ENCODE measurements around the gene ADCK2. TPM values are rescaled to one million over a fixed set of nuclear protein-coding genes. Genes with fewer than 3 reads are reported as not detected.

ADCK2 gene
- total RNA-seq, 4 donors from 2014 or later = 19.7 to 27.2 (median 23.3) TPM

DNA sequence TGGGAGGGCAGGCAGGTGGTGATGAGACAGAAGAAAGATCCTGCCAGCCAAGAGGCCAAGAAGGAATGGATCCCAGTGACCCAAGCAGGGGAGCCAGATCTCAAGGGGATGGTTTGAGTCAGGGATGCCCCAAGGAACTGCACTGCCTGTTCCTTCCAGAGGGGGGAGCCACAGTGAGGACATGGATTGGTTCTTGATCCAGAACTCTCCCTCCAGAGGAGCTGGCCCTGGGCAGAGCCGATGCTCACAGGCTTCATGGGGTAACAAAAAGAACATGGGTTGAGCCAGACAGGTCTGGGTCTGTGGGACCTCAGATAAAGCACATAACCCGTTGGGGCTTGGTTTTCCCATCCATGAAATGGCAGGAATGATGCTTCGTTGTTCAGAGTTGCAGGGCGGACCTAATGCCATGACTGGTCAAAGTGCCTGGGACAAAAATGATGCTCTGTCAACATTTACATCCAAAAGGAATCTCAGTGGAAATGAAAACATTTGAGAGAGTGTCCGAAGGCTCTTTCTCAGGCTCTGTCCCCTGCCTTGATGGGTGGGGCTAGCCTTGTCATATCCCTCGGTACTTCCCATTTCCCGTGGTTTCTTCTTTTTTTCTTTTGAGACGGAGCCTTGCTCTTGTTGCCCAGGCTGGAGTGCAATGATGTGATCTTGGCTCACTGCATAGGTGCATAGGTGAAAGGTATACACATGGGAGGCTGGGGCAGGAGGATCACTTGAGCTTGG lies 27.4 kb upstream of the ADCK2 start:
- Histone ChIP-seq H3K9me3 (no peaks in the 10 kb centered on the region), H3K27ac (no peak overlapping the region), H3K27me3 (peaks cover 9 to 22% (median 15%) of the 10 kb centered on the region in 3 donors), H3K4me1 (peaks cover 0 to 3% of the 10 kb centered on the region in 2 donors), H3K4me3 (no peak overlapping the region), H3K36me3 (no peaks in the 10 kb centered on the region)
- intact Hi-C loops (cut with DNase I; ENCODE audit: low total_unique reads) (no loop called here), in situ Hi-C loops (cut with MboI; ENCODE audit: low sequenced_read_pairs in 4 of 4) (no loop called here)
- ATAC-seq (no peak), DNase-seq (no peak)
- TF ChIP-seq, protein P1, sequence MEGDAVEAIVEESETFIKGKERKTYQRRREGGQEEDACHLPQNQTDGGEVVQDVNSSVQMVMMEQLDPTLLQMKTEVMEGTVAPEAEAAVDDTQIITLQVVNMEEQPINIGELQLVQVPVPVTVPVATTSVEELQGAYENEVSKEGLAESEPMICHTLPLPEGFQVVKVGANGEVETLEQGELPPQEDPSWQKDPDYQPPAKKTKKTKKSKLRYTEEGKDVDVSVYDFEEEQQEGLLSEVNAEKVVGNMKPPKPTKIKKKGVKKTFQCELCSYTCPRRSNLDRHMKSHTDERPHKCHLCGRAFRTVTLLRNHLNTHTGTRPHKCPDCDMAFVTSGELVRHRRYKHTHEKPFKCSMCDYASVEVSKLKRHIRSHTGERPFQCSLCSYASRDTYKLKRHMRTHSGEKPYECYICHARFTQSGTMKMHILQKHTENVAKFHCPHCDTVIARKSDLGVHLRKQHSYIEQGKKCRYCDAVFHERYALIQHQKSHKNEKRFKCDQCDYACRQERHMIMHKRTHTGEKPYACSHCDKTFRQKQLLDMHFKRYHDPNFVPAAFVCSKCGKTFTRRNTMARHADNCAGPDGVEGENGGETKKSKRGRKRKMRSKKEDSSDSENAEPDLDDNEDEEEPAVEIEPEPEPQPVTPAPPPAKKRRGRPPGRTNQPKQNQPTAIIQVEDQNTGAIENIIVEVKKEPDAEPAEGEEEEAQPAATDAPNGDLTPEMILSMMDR (IDR thresholded peaks at IDR 0.05 in 4 of 5, conservative IDR thresholded peaks at IDR 0.05 in 1 of 5) = no peak
- TF ChIP-seq POLR2A (IDR thresholded peaks at IDR 0.05) = no peak

DNA sequence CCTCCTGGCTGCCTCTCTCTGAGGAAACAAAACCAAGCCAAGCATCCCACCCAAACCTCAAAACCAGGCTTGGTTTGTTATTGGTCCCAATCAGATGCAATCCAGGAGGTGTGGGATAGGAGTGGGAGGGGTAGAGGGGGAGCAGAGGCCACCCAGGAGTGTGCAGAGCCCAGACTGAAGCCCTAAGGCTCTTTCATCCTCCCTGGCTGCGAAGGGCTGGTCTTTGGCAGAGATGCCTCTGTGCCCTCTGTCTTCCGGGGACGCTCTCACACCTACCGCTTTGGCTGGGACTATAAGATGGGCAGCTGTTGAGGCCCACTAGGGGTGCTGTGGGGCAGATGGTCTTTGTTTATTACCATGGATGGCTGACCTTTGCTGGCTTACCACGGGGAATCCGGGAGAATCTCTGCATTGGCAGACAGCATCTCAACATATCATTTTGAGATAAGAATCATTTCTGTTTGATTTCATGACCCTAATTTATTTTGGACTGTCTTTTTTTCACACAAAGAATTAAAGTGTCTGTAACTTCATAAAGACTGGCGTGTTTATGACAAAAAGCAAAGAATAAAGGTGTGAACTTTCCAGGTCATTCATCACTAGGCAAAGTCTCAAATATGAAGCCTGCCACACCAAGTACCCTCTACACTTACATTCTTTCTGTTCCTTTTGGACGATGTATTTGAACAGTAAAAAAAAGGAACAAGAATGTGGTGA lies 25.7 kb upstream of the ADCK2 start:
- peaks cover 0 to 10% (median 6%) of the 10 kb centered on the region in 3 donors for H3K27me3 ChIP-seq
- no peaks in the 10 kb centered on the region for H3K9me3 ChIP-seq
- H3K4me1 ChIP-seq = no peaks in the 10 kb centered on the region
- no peak for TF ChIP-seq POLR2A (IDR thresholded peaks at IDR 0.05)
- TF ChIP-seq, protein P1 (IDR thresholded peaks at IDR 0.05 in 4 of 5, conservative IDR thresholded peaks at IDR 0.05 in 1 of 5) = peak in 2 of 5 experiments; percentile 11 to 47
- ATAC-seq = peak in 1 of 2 donors; percentile 58
- H3K4me3 ChIP-seq = no peak overlapping the region
- no peak for DNase-seq
- intact Hi-C loops (cut with DNase I; ENCODE audit: low total_unique reads) (no loop called here), in situ Hi-C loops (cut with MboI; ENCODE audit: low sequenced_read_pairs in 4 of 4) (no loop called here)
- H3K36me3 ChIP-seq = no peaks in the 10 kb centered on the region
- H3K27ac ChIP-seq = no peak overlapping the region

DNA sequence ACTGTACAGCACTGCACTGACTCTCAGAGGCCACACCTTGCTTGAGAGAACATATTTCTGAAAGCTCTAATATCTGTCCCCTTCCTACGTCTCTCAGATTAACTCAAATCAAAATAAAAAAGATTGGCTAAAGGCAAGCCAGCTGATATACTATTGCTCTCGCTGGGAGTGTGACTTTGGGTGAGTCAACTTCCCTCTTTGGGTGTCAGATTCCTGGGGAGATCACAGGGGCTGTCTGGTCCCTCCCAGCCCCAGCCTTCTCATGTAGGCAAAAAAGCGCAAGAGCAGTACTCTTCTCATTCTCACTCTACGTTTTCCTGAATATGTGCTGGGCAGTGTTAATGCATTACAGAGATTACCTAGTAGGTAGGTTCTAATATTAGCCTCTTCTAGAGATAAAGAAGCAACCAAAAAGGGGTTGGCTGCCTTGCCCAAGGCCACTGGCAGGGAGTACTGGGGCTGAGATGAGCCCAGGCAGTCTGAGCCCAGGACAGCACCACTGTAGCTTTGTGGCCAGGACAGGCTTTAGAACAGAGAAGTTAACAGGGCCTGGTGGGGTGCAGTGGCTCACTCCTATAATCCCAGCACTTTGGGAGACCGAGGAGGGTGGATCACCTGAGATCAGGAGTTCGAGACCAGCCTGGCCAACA lies 23.1 kb upstream of the ADCK2 start:
- Histone ChIP-seq H3K4me3 (no peak overlapping the region), H3K4me1 (peaks cover 7 to 9% of the 10 kb centered on the region in 2 donors), H3K27me3 (no peaks in the 10 kb centered on the region), H3K27ac (no peak overlapping the region), H3K36me3 (no peaks in the 10 kb centered on the region), H3K9me3 (no peaks in the 10 kb centered on the region)
- TF ChIP-seq, protein P1 (IDR thresholded peaks at IDR 0.05 in 4 of 5, conservative IDR thresholded peaks at IDR 0.05 in 1 of 5) = no peak
- TF ChIP-seq POLR2A (IDR thresholded peaks at IDR 0.05) = no peak
- intact Hi-C loops (cut with DNase I; ENCODE audit: low total_unique reads) (loop anchor here (10.0 kb wide), 1 partner anchor 475 kb away; the partner anchor contains the start of gene KDM7A), in situ Hi-C loops (cut with MboI; ENCODE audit: low sequenced_read_pairs in 4 of 4) (loop anchor here in 2 of 4 donors (5.0 to 10.0 kb wide), 2 partner anchors 132 to 135 kb away; no protein-coding TSS in a partner anchor)
- ATAC-seq = no peak
- no peak for DNase-seq

DNA sequence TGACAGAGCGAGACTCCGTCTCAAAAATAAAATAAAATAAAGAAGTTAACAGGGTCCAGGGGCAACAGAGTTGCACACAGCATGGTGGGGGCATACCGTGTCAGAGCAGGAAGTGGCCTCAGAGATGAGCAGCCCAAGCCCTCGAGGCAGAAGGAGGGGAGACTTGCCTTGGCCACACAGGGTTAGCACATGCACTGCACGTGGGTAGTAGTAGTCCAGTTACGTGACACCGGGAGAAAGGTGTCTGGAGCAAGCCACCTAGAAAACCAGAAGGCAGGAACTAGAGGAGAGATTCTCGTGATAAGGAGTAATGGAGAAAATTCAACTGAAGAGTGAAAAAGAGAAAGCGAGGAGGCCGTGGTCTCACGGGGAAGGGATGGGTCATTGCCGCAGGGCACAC lies 22.4 kb upstream of the ADCK2 start:
- H3K36me3 ChIP-seq = no peaks in the 10 kb centered on the region
- no peak for TF ChIP-seq POLR2A (IDR thresholded peaks at IDR 0.05)
- TF ChIP-seq, protein P1 (IDR thresholded peaks at IDR 0.05 in 4 of 5, conservative IDR thresholded peaks at IDR 0.05 in 1 of 5) = no peak
- H3K27me3 ChIP-seq = no peaks in the 10 kb centered on the region
- in situ Hi-C loops (cut with MboI; ENCODE audit: low sequenced_read_pairs in 4 of 4) = loop anchor here in 2 of 4 donors (5.0 to 10.0 kb wide), 2 partner anchors 133 to 136 kb away; no protein-coding TSS in a partner anchor
- ATAC-seq (no peak), DNase-seq (no peak)
- no peak overlapping the region for H3K4me3 ChIP-seq
- no peak overlapping the region for H3K27ac ChIP-seq
- intact Hi-C loops (cut with DNase I; ENCODE audit: low total_unique reads) = loop anchor here (10.0 kb wide), 1 partner anchor 476 kb away; the partner anchor contains the start of gene KDM7A
- H3K4me1 ChIP-seq = peaks cover 7 to 9% of the 10 kb centered on the region in 2 donors
- H3K9me3 ChIP-seq = no peaks in the 10 kb centered on the region
